ACHN (cell line): ENCODE measurements around the gene PPP3R1.

Source experiments
- DNase-seq: peaks from one replicate; pipeline ENCODE4 v3.0.0-alpha.2; 2015
- in situ Hi-C: cut with HindIII; loops from 2 replicates; pipeline ENCODE4 v1.10.0; 2017; ENCODE audit warnings: low sequenced_read_pairs, low pct_ligation_motif_present, low pct_unique_long_range_greater_than_20kb

The PPP3R1 gene

DNA sequence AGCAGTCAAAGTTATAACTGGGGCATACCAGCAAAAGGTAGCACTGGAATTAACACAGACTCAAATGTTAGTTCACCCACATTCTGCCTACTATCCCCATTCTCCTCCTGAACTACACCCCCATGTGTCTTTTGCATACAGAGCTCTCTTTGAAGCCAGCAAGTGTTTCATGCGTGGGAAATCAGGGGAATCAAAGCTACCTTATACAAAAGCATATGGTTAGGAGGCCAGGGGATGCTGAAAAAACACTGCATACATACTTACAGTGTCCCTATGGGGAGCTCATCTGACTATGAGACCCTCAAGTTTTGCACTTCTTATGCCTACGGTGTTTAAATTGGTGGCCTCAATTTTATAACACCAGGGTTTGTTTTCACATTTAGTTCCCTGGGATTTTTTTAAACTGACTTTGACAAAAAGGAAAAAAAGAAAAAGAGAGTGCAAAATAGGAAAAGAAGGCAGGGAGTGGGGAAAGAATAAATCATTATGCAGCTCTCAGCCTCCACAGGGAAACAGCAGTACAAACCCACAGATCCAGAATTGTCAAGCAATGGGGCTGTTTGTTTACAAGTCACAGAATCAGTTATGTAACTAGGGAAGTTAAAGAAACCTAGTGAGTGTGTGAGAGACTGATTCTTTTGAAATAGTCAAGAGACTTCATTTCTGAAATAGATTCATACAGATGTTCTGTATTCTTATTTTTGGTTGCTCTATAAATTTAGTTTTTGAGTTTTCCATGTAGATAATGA lies 20.1 kb upstream of the PPP3R1 start:
- no peak for DNase-seq
- in situ Hi-C loops = no loop called here

DNA sequence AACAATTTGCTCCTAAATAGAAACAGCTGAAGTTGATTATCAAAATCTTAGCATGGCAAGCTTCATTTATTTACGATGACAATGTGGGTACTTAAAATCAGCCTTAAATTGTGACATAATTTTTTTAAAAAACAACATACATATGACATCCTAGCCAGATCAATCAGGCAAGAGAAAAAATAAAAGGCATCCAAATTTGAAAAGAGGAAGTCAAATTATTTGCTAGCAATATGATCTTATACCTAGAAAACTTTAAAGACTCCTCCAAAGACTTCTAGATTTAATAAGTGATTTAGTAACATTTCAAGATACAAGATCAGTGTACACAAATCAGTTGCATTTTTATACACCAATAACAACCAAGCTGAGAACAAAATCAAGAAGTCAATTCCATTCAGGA lies 14.3 kb upstream of the PPP3R1 start:
- no peak for DNase-seq
- in situ Hi-C loops = no loop called here

DNA sequence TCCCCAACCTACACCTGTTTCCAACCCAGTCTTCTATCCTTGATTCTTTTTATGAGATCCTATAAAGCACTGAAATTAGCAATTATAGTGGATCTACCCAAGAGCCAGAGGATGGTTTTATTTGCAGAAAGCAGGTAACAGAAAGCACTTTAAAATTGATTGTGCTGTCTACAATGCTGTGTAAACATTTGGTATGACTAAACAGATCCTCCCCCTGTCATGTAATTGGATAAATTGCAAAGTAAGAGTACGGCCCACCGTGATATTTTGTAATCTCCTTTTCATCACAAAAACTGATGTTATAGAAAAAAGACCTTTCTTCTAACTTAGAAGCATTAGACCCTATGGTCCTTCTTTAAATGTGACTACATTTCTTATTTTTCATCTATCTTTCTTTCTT lies 11.3 kb upstream of the PPP3R1 start:
- no peak for DNase-seq
- in situ Hi-C loops = no loop called here

DNA sequence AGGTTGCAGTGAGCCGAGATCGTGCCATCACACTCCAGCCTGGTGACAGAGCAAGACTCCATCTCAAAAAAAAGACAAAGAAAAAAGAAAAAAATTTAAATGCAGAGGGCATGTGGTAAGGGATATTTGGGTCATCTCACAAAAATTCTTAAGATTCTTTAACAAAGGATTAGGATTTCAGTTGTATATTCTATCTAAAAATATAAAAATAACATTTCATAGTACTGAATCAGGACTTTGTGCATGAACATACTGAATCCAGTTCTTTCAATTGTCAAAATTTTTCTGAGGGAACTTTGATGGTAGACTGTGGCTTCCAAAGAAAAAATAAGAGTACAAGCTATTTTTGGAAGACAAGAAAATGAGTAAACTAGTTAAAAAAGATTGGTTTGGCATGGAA lies 6.5 kb upstream of the PPP3R1 start:
- in situ Hi-C loops = no loop called here
- no peak for DNase-seq

DNA sequence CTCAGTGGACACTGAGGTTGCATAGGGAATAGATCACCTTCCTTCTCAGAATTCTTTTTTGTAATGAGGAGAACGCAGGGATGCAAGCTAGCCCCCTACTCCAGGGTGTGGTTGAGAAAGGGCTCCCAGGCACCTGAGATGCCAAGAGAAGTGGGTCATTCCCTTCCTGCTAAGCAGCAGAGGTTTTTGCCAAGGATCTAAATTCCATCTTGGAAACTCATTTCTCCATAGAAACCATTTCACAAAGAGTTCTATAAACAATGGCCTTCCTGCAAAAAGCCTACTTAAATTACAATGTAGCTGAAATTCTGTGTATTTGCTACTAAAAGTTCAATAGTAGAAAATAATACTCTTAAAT lies 3.7 kb upstream of the PPP3R1 start:
- in situ Hi-C loops = no loop called here
- DNase-seq = peak; percentile 29

DNA sequence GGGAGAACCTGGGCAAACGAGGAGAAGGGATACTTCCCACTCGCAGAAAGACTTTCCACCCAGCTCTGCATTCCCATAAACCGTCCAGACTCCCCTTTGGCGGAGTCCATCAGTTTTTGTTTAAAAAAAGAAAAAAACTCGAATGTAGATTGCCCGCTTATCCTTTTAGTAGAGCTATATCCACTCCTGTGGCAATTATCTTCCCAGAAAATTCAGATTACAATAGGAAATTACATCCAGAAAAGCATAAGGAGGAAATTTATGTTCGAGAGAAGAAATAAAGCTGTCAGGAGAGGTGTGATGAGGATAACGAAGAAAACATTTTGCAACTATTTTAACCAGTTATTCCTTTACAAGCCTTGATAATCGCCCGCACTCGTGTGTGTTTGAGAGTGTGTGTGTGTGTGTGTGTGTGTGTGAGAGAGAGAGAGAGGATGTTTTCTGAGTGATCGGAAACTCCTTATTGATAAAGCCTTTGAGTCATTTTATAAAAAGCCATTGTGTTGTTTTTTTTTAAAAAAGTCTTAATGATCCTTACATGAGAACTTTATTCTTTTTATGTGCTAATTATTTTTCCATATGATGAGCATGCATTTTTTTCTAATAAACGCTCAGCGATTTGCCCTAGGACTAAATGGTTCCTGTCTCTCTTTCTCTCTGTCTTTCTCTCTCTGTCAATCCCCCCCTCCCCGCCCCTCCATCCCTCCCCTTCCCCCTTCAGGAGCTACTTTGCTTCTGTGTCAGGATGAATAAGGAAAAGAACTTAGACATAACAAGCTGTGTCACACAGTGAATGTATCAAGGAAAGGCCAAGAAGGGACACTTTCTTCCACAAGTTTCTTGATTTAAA lies 1.1 kb upstream of the PPP3R1 start:
- DNase-seq = peak; percentile 46
- in situ Hi-C loops = no loop called here

DNA sequence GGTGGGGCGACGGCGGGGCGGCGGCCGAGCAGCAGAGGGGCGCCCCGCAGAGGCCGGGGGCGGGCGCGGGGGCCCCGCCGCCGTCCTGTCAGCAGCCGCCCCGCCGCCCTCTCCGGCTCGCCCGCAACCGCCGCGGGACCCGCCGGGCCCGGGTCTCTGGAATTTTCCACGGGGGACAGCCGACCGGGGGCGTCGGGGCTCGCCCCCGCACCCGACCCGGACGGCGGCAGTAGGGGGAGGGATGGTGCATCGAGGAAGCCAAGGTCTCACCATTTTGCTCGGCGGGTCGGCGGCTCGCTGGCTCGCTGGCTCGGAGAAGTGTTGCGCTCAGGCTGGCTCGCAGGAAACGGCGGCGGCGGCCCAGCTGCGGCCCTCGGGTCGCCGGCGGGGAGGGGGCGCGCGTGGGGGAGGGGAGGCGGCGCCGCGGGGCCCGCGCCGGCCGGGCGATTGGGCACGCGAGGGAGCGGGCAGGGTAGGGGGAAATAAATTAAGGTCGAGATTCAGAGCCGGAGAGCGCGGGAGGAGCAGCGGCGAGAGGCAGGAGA lies 405 bp downstream of the PPP3R1 start:
- DNase-seq = peak; percentile 29

DNA sequence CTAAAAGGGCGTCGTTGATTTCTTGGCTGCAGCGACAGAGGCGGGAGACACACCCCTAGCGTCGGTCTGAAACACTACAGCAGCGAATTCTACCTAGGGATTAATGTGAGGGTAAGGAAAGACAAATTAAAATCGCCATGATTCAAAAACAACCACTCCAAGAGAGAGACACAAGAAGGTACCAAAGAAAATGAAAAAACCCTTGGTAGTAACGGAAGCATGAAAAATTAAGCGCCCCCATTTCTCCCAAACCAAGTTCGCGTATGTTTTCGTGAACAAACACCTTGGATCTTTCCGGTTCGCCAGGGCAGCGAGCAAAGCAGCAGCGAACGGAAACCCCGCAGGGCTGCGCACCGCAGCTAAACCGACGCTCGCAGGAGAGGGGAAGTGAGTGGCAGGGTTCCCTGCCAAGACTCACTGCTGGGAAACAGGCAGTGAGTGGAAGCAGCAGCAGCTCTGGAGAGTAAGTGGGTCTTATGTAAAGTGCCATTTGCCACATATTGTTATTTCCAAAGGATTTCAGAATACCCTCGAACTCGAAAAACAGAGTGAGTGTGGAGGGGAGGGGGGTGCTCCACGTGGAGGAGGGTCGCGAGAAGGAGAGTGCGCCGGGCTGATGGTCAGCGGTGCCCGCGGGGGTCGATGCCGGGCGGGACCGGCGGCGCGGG lies 1.0 kb downstream of the PPP3R1 start:
- in situ Hi-C loops = no loop called here
- DNase-seq = peak; percentile 88

More for the DNA sequence above, 405 bp downstream of the PPP3R1 start:
- in situ Hi-C loops = no loop called here

DNA sequence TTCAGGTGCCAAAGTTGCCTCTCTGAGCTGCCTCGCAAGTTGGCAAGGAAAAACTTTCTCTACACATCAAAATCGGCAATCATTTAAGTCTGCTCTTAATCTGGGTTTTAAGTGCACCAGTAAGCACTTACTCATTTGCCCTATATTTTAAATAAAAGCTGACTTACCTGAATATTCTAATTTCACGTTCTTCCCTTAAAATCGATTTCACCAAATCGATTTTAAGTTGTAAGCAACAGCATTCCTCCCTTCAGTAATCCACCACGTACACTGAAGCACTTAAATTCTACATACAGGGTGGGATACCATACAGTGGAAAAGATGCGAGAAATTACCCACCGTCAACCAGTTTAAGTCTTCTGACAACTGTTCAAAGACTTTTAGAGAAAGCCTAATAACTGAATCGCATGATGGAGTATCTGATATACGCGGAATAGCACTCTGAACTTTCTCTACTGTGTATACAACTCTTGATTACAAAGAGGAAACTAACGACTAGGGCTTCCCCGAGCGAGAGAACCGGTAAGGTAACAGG lies 1.6 kb downstream of the PPP3R1 start:
- in situ Hi-C loops = no loop called here
- no peak for DNase-seq

DNA sequence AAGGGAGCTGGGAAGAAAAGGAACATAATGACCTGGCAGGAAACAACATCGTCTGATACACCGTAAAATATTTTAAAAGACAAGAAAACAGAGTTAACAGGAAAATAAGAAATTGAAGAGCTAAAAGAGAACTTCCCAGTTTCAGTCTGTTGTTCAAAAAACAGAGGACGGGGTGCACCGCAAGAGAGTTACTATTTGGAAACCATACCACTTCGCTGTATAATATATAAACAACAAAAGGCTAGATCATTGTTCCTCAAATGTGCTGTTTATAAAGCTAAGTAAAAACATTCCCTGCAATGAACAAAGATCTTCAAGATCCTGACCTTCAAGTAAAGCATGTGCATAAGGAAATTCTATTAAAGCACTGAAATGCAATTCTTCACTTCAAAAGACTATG lies 2.1 kb downstream of the PPP3R1 start:
- no peak for DNase-seq
- in situ Hi-C loops = no loop called here

DNA sequence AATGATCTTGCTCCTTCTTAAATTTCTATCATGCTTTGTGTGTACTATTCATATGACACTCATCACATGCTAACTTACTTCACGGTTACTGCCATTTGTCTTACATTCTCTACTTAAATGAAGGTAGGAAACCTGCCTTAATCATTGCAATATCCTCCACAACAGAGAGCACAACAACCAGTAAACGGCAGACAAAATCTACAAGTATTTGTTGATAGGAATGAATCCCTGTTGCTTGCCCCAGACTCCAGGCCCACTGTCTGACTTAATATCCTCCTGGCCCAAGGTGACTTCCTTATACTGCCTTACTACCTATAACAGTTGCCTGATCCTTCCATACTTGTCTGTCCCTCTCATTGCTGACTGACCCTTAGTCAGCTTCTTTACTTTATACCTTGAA lies 3.5 kb downstream of the PPP3R1 start:
- DNase-seq = no peak
- in situ Hi-C loops = no loop called here

DNA sequence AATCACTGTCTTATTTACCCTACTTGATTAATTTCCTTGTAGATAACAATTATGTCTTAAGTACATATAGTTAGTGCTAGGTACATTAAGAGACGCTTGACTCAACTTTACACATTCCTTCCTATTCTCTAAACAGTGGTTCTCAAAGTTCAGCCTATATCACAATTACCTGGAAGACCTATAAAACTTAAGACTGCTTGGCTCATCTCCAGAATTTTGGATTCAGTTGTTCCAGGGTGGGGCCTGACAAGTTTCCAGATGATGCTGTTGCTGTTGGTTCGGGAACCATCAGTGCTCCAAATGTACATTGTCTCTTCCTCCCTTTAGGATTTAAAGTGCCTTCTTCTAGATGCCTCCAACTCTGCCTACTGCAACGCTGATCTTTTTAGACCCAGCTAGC lies 4.0 kb downstream of the PPP3R1 start:
- in situ Hi-C loops = no loop called here
- DNase-seq = no peak

DNA sequence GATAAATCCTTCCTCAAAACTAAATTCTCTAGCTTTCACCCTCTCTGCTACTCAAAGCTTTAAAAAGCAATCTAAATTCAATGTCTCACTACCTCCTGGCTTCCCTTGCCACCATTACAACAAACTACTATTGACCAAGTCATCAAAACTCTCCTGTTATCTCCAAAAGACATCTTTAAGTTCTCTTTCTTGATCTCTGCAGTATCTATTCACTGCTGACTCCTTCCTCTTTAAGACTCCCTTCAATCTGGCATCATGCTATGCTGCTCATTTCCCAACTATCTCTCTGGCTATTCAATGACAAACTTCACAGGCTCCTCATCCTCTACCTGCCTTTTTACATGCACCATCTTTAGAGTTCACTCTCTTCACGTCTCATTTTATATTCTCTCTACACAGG lies 5.9 kb downstream of the PPP3R1 start:
- in situ Hi-C loops = no loop called here

DNA sequence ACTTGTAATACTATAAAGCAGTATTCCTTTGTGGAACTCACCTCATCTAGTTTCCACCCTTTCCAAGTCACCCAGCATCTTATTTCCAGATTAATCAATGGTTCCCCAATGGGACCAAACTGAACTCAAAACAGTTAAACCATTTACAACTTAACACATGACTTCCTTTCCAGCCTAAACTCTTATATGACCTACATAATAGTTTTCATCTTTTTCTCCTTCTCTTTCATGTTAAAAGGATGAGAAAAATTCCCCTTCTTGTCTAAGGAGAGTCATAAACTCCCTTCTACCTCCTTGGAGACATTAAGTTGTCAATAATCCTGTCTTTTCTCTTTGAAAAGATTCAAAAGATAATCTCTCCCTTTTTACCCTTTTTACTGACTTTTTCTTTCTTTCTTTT lies 6.7 kb downstream of the PPP3R1 start:
- in situ Hi-C loops = no loop called here
- no peak for DNase-seq

More for the DNA sequence above, 5.9 kb downstream of the PPP3R1 start:
- DNase-seq = no peak

DNA sequence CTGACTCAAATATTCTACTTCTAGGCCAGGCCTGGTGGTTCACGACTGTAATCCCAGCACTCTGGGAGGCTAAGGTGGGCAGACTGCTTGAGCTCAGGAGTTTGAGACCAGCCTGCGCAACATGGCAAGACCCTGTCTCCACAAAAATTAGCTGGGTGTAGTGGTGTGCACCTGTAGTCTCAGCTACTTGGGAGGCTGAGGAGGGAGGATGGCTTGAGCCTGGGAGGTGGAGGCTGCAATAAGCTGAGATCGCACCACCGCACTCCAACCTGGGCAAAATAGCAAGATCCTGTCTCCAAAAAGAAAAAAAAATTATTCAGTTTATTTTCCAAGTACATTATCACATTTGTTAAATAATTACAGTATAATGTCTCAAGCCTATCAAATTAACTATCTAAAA lies 7.3 kb downstream of the PPP3R1 start:
- in situ Hi-C loops = no loop called here
- no peak for DNase-seq

DNA sequence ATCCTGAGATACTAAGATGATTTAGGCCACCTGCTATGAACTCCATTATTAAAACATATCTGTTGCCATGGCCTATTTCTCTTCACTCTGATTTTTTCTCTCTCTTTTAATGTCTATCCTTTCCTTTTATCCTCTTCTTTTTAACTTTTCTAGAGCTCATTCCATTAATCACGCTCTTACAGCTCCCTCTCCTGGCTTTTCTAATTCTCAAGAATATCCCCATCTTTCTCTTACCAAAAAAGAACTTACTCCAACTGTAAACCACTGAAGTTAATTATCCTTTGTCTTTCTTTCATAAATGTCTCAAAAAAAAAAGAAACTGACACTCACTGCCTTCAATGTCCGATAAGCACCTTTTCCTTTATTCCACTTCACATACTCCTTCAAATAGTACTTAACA lies 7.9 kb downstream of the PPP3R1 start:
- DNase-seq = peak; percentile 13
- in situ Hi-C loops = no loop called here

DNA sequence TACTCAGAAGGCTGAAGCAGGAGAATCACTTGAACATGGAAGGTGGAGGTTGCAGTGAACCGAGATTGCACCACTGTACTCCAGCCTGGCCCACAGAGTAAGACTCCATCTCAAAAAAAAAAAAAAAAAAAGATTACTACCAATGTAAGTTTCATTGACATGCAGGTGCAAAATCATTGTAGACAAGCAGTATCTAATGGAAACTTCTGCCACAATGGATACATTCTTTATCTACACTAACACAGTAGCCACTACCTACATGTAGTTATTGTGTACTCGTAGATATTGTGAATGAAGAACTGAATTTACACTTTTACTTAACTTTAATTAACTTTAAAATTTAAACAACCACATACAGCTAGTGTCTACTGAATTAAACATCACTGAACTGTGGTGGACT lies 10.6 kb downstream of the PPP3R1 start:
- in situ Hi-C loops = no loop called here

DNA sequence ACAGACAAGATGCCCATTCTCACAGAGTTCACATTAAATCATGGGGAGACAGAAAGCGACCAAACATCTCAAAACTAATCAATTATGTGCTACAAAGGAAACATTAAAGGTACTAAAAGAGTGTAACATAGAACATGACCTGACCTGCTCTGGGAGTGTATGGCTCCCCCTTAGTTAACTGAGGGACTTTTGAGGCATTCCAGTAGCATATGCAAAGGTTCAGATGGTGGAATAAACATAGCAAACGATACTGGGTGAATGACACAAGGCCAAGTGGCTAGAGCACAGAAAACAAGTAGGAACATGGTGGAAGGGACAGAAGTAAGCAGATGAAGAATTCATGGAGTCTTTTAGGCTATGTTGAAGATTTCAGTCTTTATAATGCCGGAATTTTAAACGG lies 11.9 kb downstream of the PPP3R1 start:
- in situ Hi-C loops = no loop called here
- no peak for DNase-seq

More for the DNA sequence above, 10.6 kb downstream of the PPP3R1 start:
- no peak for DNase-seq
